ENCODE data around the gene CFAP61.

The CFAP61 gene

DNA sequence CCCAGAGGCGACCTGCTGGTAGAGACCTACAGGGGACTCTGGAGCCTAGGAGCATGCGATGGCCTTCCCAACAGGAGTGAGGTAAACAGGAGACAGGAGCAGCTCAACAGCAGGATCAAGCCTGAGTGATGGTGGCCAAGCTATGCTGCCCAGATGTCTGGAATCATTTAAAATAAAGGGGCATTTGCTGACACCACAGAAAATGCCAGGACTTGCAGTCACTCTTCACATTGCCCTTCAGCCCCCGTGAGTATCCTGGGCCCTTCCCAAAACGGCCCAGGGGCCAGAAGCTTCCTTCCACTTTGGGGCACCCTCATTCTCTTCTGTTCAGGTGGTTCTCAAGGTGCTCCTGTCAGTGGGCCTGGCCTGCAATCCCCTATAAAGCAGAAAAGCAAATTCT is 338.8 kb downstream of the CFAP61 start:
- no peak for DNase-seq
- in situ Hi-C loops (cut with HindIII; ENCODE audit: low pct_ligation_motif_present, low pct_unique_long_range_greater_than_20kb, low sequenced_read_pairs), result no loop called here

GRCh38 chr20:20391766-20392165 is 339.4 kb downstream of the CFAP61 start:
- in situ Hi-C loops (cut with HindIII; ENCODE audit: low pct_ligation_motif_present, low pct_unique_long_range_greater_than_20kb, low sequenced_read_pairs), result no loop called here
- DNase-seq, result no peak

GRCh38 chr20:20393207-20394120 is 341.1 kb downstream of the CFAP61 start:
- DNase-seq, result no peak
- in situ Hi-C loops (cut with HindIII; ENCODE audit: low pct_ligation_motif_present, low pct_unique_long_range_greater_than_20kb, low sequenced_read_pairs), result no loop called here

DNA sequence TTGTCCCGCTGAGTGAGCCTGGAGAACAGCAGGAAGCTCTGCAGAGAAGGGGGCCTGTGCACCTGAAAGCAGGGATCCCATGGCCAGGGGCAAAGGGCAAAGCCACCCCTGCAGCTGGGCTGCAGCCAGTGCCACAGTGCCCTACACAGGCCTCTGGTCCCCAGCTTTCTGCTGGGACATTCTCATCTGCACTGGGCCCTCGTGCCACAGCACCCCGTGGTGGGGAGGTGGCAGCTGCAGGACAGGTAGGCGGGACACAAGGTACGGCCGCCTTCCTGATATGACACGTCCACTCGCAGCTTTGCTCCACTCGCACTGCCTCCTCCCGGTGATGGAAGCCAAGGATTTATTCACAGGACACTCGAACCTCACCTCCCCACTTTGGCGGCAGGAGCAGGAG is 342.8 kb downstream of the CFAP61 start:
- no peak for DNase-seq
- in situ Hi-C loops (cut with HindIII; ENCODE audit: low pct_ligation_motif_present, low pct_unique_long_range_greater_than_20kb, low sequenced_read_pairs), result no loop called here

- DNase-seq, result no peak
- in situ Hi-C loops (cut with HindIII; ENCODE audit: low pct_ligation_motif_present, low pct_unique_long_range_greater_than_20kb, low sequenced_read_pairs), result no loop called here
These were observed 343.7 kb downstream of the CFAP61 start for GRCh38 chr20:20395903-20396568.

DNA sequence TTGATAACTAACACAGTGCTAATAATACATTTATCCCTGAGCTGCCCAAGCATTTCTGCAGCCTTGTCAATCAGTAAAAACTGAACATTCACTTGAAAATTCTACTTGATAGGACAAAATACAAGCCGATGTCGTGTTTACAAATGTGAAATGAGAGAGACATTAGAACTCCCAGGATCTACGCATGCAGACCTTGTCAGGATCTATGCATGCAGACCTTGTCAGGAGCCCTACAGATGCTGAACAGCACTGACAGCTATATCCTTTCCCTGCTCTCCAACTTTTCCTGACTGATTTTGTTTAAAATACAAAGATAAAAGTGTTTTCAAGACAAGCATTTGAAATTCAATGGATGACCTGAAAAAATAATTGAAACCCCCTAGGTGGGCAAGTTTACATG is 344.5 kb downstream of the CFAP61 start:
- in situ Hi-C loops (cut with HindIII; ENCODE audit: low pct_ligation_motif_present, low pct_unique_long_range_greater_than_20kb, low sequenced_read_pairs), result no loop called here
- no peak for DNase-seq

- in situ Hi-C loops (cut with HindIII; ENCODE audit: low pct_ligation_motif_present, low pct_unique_long_range_greater_than_20kb, low sequenced_read_pairs), result no loop called here
- no peak for DNase-seq
These were observed 345.8 kb downstream of the CFAP61 start for GRCh38 chr20:20398123-20398522.

DNA sequence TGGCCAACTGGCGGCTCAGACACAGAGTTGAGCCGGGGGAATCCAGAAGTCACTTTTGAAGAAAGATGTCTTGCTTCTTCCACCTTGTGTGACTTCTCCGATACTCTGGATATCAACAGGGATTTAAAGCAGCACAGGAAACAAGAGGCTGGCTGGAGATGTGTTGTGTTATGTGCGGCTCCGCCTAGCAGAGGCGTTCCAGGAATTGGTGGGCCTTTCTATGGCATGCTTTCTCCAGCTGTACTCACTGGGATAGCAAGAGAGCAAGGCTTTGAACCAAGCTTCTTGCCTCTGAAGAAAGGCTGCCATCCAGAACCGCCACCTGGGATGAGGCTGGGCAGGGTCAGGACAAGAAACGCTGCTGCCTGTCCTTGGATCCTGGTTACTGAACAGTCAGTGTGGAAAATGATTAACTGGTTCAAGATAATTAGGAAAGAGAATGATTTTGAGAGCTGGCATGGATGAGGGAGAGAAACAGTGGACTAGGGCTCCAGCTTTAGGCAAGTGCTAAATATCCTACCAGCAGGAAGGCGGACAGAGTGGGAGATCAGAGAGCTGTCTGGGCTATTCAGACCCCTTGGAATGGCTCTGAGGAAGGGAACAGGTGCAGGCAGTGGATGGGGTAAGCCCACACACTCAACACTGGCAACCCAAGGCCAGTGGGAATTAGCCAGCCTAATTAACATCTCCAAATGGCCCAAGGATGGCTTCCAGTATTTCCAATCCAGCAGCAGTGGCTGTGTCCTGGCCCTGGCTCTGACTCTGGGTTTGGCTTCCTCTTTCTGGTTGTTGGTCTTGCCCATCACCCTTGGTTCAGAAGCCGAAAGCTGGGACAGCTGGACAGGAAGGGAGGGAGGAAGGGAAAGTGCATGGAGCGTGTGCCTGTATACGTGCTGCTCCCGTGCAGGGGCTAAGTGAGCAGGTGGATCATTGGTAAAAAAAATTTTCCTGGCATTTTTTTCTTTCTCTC is 347.5 kb downstream of the CFAP61 start:
- in situ Hi-C loops (cut with HindIII; ENCODE audit: low pct_ligation_motif_present, low pct_unique_long_range_greater_than_20kb, low sequenced_read_pairs), result no loop called here
- no peak for DNase-seq

DNA sequence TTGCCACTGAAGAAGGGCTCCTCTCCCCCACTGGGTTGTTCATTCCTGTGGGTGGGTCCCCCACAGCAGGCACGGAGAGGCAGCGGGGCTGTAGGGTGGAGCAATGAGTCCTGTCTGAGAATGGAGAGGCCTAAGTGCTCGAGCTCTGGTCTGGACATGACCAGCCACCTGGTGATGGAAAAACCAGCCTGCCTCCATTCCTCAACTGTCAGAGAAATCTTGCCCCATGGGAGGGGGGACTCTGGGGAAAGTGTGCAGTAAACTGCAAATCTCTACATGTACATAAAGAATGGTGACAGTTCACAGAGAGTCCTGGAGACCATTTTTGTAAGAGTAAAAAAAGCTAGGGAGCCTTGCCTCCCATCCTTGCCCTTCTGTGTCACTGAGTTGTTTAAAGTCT is 349.7 kb downstream of the CFAP61 start:
- in situ Hi-C loops (cut with HindIII; ENCODE audit: low pct_ligation_motif_present, low pct_unique_long_range_greater_than_20kb, low sequenced_read_pairs), result no loop called here
- no peak for DNase-seq

DNA sequence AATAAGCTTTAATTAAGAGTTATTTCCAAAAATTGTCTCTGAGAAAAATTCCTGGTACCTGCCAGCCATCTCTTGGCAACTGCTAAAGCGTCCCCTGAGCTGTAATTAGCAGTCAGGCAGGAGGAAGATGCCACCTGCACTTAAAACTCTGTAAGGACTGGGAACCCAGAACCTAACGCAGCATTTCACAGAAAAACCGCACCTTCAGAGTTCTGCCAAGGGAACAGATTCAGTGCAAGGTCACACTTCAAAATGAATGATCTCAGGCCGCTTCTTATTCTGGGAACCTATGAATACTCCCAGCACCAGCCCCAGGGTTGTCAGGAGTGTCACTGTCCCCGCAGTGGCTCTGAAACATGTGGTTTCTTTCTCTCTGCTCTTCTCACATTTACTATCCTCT is 352.3 kb downstream of the CFAP61 start:
- no peak for DNase-seq
- in situ Hi-C loops (cut with HindIII; ENCODE audit: low pct_ligation_motif_present, low pct_unique_long_range_greater_than_20kb, low sequenced_read_pairs), result no loop called here

DNA sequence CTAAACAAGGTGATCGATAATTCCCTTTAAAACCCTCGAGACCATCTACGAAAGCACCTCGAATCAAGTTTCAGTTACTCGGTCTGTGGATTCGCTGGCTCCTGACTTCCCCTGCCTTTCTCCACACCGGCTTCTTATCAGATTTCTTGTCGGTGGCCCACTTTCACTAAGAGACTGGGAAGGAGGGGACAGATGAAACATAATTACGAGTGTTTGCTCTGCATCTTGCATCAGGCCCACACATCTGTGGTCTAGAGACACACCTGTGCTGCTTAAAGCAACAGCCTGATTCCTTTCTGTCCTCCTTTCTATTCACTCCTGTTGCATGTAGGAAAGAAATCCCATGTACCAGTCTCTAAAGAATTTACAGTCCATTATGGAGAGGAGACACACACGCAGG is 353.3 kb downstream of the CFAP61 start:
- in situ Hi-C loops (cut with HindIII; ENCODE audit: low pct_ligation_motif_present, low pct_unique_long_range_greater_than_20kb, low sequenced_read_pairs), result no loop called here
- no peak for DNase-seq

DNA sequence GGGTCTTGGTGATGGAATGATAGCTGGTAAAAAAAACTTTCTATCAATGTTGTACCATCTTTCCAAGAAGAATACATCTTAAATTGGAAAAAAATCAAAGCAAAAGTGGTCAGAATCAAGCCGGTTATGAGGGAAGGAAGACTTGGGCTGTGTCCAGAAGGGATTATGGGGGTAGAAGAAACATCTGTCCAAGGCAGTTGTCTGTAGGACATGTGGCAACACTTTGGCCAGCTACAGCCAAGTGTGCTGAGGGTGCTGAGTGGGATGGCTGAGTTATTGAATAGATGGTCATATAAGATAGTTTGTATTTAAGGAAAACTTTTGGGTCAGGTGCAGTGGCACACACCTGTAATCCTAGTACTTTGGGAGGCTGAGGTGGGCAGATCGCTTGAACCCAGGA is 354.0 kb downstream of the CFAP61 start:
- in situ Hi-C loops (cut with HindIII; ENCODE audit: low pct_ligation_motif_present, low pct_unique_long_range_greater_than_20kb, low sequenced_read_pairs), result no loop called here
- DNase-seq, result no peak

- in situ Hi-C loops (cut with HindIII; ENCODE audit: low pct_ligation_motif_present, low pct_unique_long_range_greater_than_20kb, low sequenced_read_pairs), result no loop called here
- DNase-seq, result no peak
These were observed 355.8 kb downstream of the CFAP61 start for GRCh38 chr20:20407891-20408805.

DNA sequence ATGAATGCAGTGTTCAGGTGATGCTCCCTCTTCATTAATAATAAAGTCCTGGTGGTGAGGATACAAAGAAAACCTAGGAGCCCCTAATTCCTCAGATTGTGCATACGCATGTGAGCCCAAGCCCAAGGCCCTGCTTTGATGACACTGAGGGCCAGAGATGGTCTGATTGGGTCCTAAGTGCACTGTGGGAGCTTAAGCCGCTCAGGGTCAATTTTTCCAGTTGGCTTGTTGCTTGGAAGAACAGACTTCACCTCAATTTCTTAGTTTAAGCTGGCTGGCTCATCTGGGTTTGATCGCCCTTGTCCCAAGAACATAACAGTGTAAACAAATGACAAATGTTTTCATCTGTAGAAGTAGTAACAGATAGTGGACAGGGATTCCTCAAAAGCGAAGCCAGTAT is 357.0 kb downstream of the CFAP61 start:
- no peak for DNase-seq
- in situ Hi-C loops (cut with HindIII; ENCODE audit: low pct_ligation_motif_present, low pct_unique_long_range_greater_than_20kb, low sequenced_read_pairs), result no loop called here

All from ACHN (cell line).